H1 (cell line): ENCODE data around the gene KCNK7. TPM values are rescaled to one million over a fixed set of nuclear protein-coding genes. Genes with fewer than 3 reads are reported as not detected.

Experiments
- CTCF ChIA-PET: fragments of 300-600 bp; sonication (Branson Sonifier 250); formaldehyde crosslinking; loops from one replicate; lab custom pipeline; 2021; ENCODE audit not compliant: partially characterized antibody; lab: Charles Lee
- POLR2A ChIA-PET: fragments of 300-600 bp; sonication (Branson Sonifier 250); formaldehyde crosslinking; loops from one replicate; lab custom pipeline; 2021; ENCODE audit warnings: inconsistent platforms; ENCODE audit not compliant: partially characterized antibody; lab: Charles Lee
- DNase-seq, 2 experiments: peaks; one replicate each; pipeline versions ENCODE4 v3.0.0 to v3.0.0-alpha.2; 2010 to 2022; ENCODE audit warnings: low spot score in 2 of 2, low read depth in 1 of 2, mixed read lengths in 1 of 2
- FAIRE-seq: peaks from 2 replicates; lab custom pipeline; 2011; peaks lifted over from hg19 to GRCh38; lab: Jason Lieb, UNC
- H2AFZ ChIP-seq: 2 replicates; pipeline ENCODE4 v1.8.1; 2012; ENCODE audit warnings: low read length, inconsistent platforms
- H2AK5ac ChIP-seq: 2 replicates; pipeline ENCODE4 v1.6.1; 2013; ENCODE audit warnings: low read depth, low read length
- H2BK120ac ChIP-seq: replicated peaks from 2 replicates; pipeline ENCODE3; 2013; ENCODE audit warnings: low read depth, low read length, inconsistent platforms
- H2BK12ac ChIP-seq: 2 replicates; pipeline ENCODE4 v1.6.1; 2013; ENCODE audit warnings: low read depth, low read length
- H2BK15ac ChIP-seq: 2 replicates; pipeline ENCODE4 v1.6.1; 2013; ENCODE audit warnings: low read length
- H2BK20ac ChIP-seq: 2 replicates; pipeline ENCODE4 v1.6.1; 2013; ENCODE audit warnings: low read length
- H2BK5ac ChIP-seq: 2 replicates; pipeline ENCODE4 v1.6.1; 2013; ENCODE audit warnings: low read depth, low read length
- H3K14ac ChIP-seq: 2 replicates; pipeline ENCODE4 v1.6.1; 2013; ENCODE audit warnings: inconsistent platforms; ENCODE audit not compliant: insufficient read length
- H3K18ac ChIP-seq: 2 replicates; pipeline ENCODE4 v1.6.1; 2013; ENCODE audit warnings: low read length; ENCODE audit errors: extremely low read depth
- H3K23ac ChIP-seq: 2 replicates; pipeline ENCODE4 v1.6.1; 2013; ENCODE audit warnings: inconsistent platforms; ENCODE audit not compliant: insufficient read length
- H3K23me2 ChIP-seq: 2 replicates; pipeline ENCODE4 v1.6.1; 2013; ENCODE audit warnings: low read depth, low read length
- H3K27ac ChIP-seq: 2 replicates; pipeline ENCODE4 v1.6.1; 2011; ENCODE audit warnings: low read depth, low read length, inconsistent platforms
- H3K27me3 ChIP-seq, 4 experiments: replicated peaks in 1 of 4; 1 replicate in 1 of 4; 2 replicates in 3 of 4; pipeline versions ENCODE4 v1.6.1 to v1.8.1; 2011 to 2013; ENCODE audit warnings: low read length in 3 of 4, mild to moderate bottlenecking in 3 of 4, inconsistent platforms in 2 of 4, mixed read lengths in 2 of 4, moderate library complexity in 1 of 4; ENCODE audit not compliant: control insufficient read depth in 3 of 4, insufficient read depth in 3 of 4; ENCODE audit errors: extremely low read depth in 1 of 4
- H3K36me3 ChIP-seq, 4 experiments: 2 replicates each; pipeline versions ENCODE4 v1.6.1 to v1.8.1; 2011 to 2013; ENCODE audit warnings: mild to moderate bottlenecking in 4 of 4, low read length in 3 of 4, moderate library complexity in 2 of 4, control low read depth in 1 of 4, inconsistent platforms in 1 of 4; ENCODE audit not compliant: insufficient read depth in 4 of 4, control insufficient read depth in 2 of 4
- H3K4ac ChIP-seq: replicated peaks from 2 replicates; pipeline ENCODE3; 2013; ENCODE audit warnings: low read length, low read depth, mixed read lengths, inconsistent platforms; ENCODE audit not compliant: insufficient read length
- H3K4me1 ChIP-seq, 4 experiments: replicated peaks in 1 of 4; 1 replicate in 1 of 4; 2 replicates in 3 of 4; pipeline versions ENCODE4 v1.6.1 to v1.8.1; 2011 to 2013; ENCODE audit warnings: low read length in 3 of 4, inconsistent platforms in 2 of 4, mixed read lengths in 1 of 4; ENCODE audit not compliant: insufficient read depth in 4 of 4, control insufficient read depth in 3 of 4
- H3K4me2 ChIP-seq, 2 experiments: 2 replicates each; pipeline versions ENCODE4 v1.6.1 to v1.8.1; 2011 to 2013; ENCODE audit warnings: low read depth in 2 of 2, low read length in 2 of 2, control low read depth in 1 of 2, inconsistent platforms in 1 of 2, mild to moderate bottlenecking in 1 of 2; ENCODE audit not compliant: insufficient read depth in 1 of 2
- H3K4me3 ChIP-seq, 4 experiments: fragments of 200-600, 300-600 bp in 1 of 4; sonication (generic), shearing (Covaris generic), sonication (Bioruptor Twin) in 1 of 4; 2 replicates each; pipeline versions ENCODE4 v1.5.1 to v1.8.1; 2011 to 2016; ENCODE audit warnings: low read length in 4 of 4, low read depth in 3 of 4, control low read depth in 2 of 4, inconsistent platforms in 2 of 4, mild to moderate bottlenecking in 2 of 4, mixed read lengths in 1 of 4, moderate library complexity in 1 of 4; ENCODE audit not compliant: insufficient read depth in 2 of 4; ENCODE audit errors: extremely low read depth in 1 of 4
- H3K56ac ChIP-seq: replicated peaks from 2 replicates; pipeline ENCODE3; 2013; ENCODE audit warnings: low read depth, mild to moderate bottlenecking, mixed read lengths, low read length, inconsistent platforms; ENCODE audit not compliant: insufficient read length
- H3K79me1 ChIP-seq: 2 replicates; pipeline ENCODE4 v1.6.1; 2013; ENCODE audit warnings: low read depth, low read length, control low read depth
- H3K79me2 ChIP-seq, 2 experiments: 2 replicates each; pipeline versions ENCODE4 v1.6.1 to v1.8.1; 2012 to 2013; ENCODE audit warnings: low read length in 2 of 2, mild to moderate bottlenecking in 2 of 2, inconsistent platforms in 1 of 2; ENCODE audit not compliant: insufficient read depth in 2 of 2, control insufficient read depth in 1 of 2
- H3K9ac ChIP-seq, 4 experiments: replicated peaks in 1 of 4; 1 replicate in 1 of 4; 2 replicates in 3 of 4; pipeline versions ENCODE4 v1.6.1 to v1.8.1; 2011 to 2013; ENCODE audit warnings: low read depth in 3 of 4, low read length in 3 of 4, control low read depth in 2 of 4, mild to moderate bottlenecking in 2 of 4, moderate library complexity in 2 of 4, inconsistent platforms in 1 of 4; ENCODE audit errors: extremely low read depth in 1 of 4
- H3K9me3 ChIP-seq, 2 experiments: 2 replicates each; pipeline versions ENCODE4 v1.6.1 to v1.8.1; 2012 to 2013; ENCODE audit warnings: mild to moderate bottlenecking in 2 of 2, moderate library complexity in 2 of 2, control low read depth in 1 of 2, inconsistent platforms in 1 of 2, low read depth in 1 of 2, low read length in 1 of 2, mixed read lengths in 1 of 2; ENCODE audit not compliant: insufficient read depth in 2 of 2
- H4K20me1 ChIP-seq, 2 experiments: replicated peaks in 1 of 2; 2 replicates each; pipeline versions ENCODE3 to v1.8.1; 2011 to 2013; ENCODE audit warnings: inconsistent platforms in 2 of 2, low read length in 2 of 2, mild to moderate bottlenecking in 1 of 2; ENCODE audit not compliant: insufficient read depth in 2 of 2, control insufficient read depth in 1 of 2
- H4K5ac ChIP-seq: 2 replicates; pipeline ENCODE4 v1.6.1; 2013; ENCODE audit warnings: low read length, low read depth, mixed read lengths, inconsistent platforms; ENCODE audit not compliant: insufficient read length
- H4K8ac ChIP-seq: 2 replicates; pipeline ENCODE4 v1.8.0; 2013; ENCODE audit warnings: mild to moderate bottlenecking, moderate library complexity, low read length, inconsistent platforms; ENCODE audit not compliant: insufficient read depth; ENCODE audit errors: extremely low read depth
- H4K91ac ChIP-seq: replicated peaks from 2 replicates; pipeline ENCODE3; 2013; ENCODE audit warnings: low read length, mixed read lengths, inconsistent platforms; ENCODE audit not compliant: insufficient read length
- TAF1 ChIP-seq: IDR thresholded peaks from 2 replicates; pipeline ENCODE4 v1.6.1; 2011; ENCODE audit warnings: mild to moderate bottlenecking, low read depth, low read length
- ZNF274 ChIP-seq: IDR thresholded peaks from 2 replicates; pipeline ENCODE4 v1.7.0; 2012; ENCODE audit warnings: low read length, borderline replicate concordance; ENCODE audit errors: extremely low read depth
- WGBS, 2 experiments: shearing (Covaris generic) in 1 of 2; methylation state at CpG; one replicate each; pipeline versions ENCODE4 v1.1.6 to v1.1.7; 2013 to 2015; ENCODE audit warnings: low lambda C conversion rate in 2 of 2, mixed read lengths in 2 of 2, inconsistent platforms in 1 of 2, low coverage in 1 of 2, missing lambda C conversion rate in 1 of 2; ENCODE audit not compliant: insufficient replicate concordance in 2 of 2, insufficient coverage in 1 of 2, insufficient read length in 1 of 2; ENCODE audit errors: extremely low coverage in 1 of 2, missing lambda C conversion rate in 1 of 2; 5-methylcytosine and 5-hydroxymethylcytosine counted together
- polyA plus RNA-seq, 7 experiments: library from polyadenylated mRNA; depleted of rRNA in 3 of 7; stranded (reverse) in 5 of 7; unstranded in 2 of 7; fragments of >200 nt in 5 of 7; fragments of 200-250 nt in 2 of 7; gene quantifications; 1 replicate in 5 of 7; 2 replicates in 1 of 7; 4 replicates in 1 of 7; pipeline versions ENCODE4 v1.2.1 to v1.2.3, GENCODE V29; 2011 to 2013; ENCODE audit warnings: missing spikeins in 2 of 7, mixed read lengths in 2 of 7
- total RNA-seq: library from RNA; stranded (reverse); fragmentation: NEBNext Ultra II Directional; extraction: Animal tissue kit (Norgen Biotek cat#: 25700); gene quantifications from 2 replicates; pipeline ENCODE4 v1.2.1, GENCODE V29; 2021
- TF ChIP-seq, protein P1 (sequence below): IDR thresholded peaks from 2 replicates; pipeline ENCODE4 v1.6.1; 2012; ENCODE audit warnings: low read length, inconsistent platforms

KCNK7 gene
- total and polyA plus RNA-seq, 2 of the 8 experiments (the other 6 are each of a cell fraction or from before 2014, with no cell fraction given), result 0.74 to 1.0 TPM

DNA sequence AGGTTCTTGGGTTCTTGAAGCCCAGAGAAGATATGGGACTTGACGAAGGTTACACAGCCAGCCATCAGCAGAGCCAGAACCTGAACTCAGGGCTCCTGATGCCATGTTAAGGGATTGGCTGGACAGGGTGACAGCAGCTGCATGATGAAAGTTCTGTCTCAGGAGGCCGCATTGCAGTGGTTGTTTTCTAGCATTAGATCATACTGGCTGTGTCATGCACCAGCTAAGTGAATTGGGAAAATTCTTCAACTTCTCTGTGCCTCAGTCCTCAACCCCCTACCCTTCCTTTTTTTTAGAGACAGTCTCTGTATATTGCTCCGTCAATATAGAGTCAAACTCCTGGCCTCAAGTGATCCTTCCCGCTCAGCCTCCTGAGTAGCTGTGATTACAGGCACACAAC is 32.0 kb downstream of the KCNK7 start:
- CTCF ChIA-PET, result interaction anchor here (3.5 to 16.3 kb wide), 4 partner anchors 8 to 19 kb away, joined by 11 to 284 read pairs (median 51); partner anchors contain the start of genes EHBP1L1, FAM89B and ZNRD2

More for the DNA sequence above, 32.0 kb downstream of the KCNK7 start:
- FAIRE-seq (no peak), DNase-seq (no peak)
- no peak overlapping the region for H2BK15ac ChIP-seq
- H3K27ac ChIP-seq, result no peak overlapping the region
- H3K23me2 ChIP-seq, result peaks cover 2% of the 10 kb centered on the region; the same call in 1 of the 2 replicates
- H3K4ac ChIP-seq, result no peak overlapping the region
- H2AK5ac ChIP-seq, result peak overlapping the region; percentile 86; the same call in 1 of the 2 replicates
- H2AFZ ChIP-seq, result no peak overlapping the region
- no peak overlapping the region for H2BK20ac ChIP-seq
- no peak overlapping the region for H2BK5ac ChIP-seq
- H3K36me3 ChIP-seq, result no peaks in the 10 kb centered on the region
- WGBS, 2 experiments, result 91% methylated on average over 4 of the region's 4 CpGs; no CpG with 5 or more reads in 1 of the 2 experiments
- no peaks in the 10 kb centered on the region for H3K9me3 ChIP-seq
- TF ChIP-seq ZNF274, result no peak
- TF ChIP-seq, protein P1, sequence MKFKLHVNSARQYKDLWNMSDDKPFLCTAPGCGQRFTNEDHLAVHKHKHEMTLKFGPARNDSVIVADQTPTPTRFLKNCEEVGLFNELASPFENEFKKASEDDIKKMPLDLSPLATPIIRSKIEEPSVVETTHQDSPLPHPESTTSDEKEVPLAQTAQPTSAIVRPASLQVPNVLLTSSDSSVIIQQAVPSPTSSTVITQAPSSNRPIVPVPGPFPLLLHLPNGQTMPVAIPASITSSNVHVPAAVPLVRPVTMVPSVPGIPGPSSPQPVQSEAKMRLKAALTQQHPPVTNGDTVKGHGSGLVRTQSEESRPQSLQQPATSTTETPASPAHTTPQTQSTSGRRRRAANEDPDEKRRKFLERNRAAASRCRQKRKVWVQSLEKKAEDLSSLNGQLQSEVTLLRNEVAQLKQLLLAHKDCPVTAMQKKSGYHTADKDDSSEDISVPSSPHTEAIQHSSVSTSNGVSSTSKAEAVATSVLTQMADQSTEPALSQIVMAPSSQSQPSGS, result no peak
- TF ChIP-seq TAF1, result no peak
- H4K8ac ChIP-seq, result no peak overlapping the region; the same call in 1 of the 2 replicates
- no peaks in the 10 kb centered on the region; the same call in 1 of the 2 replicates for H3K79me1 ChIP-seq
- H3K4me3 ChIP-seq, result no peak overlapping the region
- peaks cover 0 to 11% (median 7%) of the 10 kb centered on the region in 4 experiments; a peak in 5 of 7 replicates for H3K27me3 ChIP-seq
- peaks cover 0 to 22% (median 20%) of the 10 kb centered on the region in 4 experiments; a peak in 6 of 7 replicates for H3K4me1 ChIP-seq
- H3K14ac ChIP-seq, result no peak overlapping the region
- H3K9ac ChIP-seq, result no peak overlapping the region
- H3K79me2 ChIP-seq, result no peaks in the 10 kb centered on the region
- H2BK120ac ChIP-seq, result no peak overlapping the region
- H4K91ac ChIP-seq, result no peak overlapping the region
- H4K20me1 ChIP-seq, result peaks cover 0 to 2% of the 10 kb centered on the region in 2 experiments
- H3K4me2 ChIP-seq, result no peak overlapping the region
- no peak overlapping the region for H3K18ac ChIP-seq
- POLR2A ChIA-PET, result interaction anchor here (1.4 to 1.6 kb wide), 2 partner anchors 18 to 64 kb away, joined by 4 read pairs; no protein-coding TSS in a partner anchor
- no peak overlapping the region for H3K23ac ChIP-seq
- no peak overlapping the region for H3K56ac ChIP-seq
- H2BK12ac ChIP-seq, result no peak overlapping the region
- H4K5ac ChIP-seq, result no peak overlapping the region
